SK-N-SH treated with all-trans-retinoic acid at 6 μM for 48 hours (cell line): Measurements from ENCODE around the gene GET4.

ENCODE experiments used
- ATAC-seq: fragments of 200-7000 bp; cut with Tn5 transposase; 3 replicates; pipeline ENCODE4 v1.9.1; 2020; ENCODE audit warnings: mild to moderate bottlenecking, moderate library complexity
- ARNTL ChIP-seq: fragments of 450-650 bp; formaldehyde crosslinking; IDR thresholded peaks from 2 replicates; pipeline ENCODE4 v1.5.0; 2020; ENCODE audit warnings: low read depth, mild to moderate bottlenecking, moderate library complexity, borderline replicate concordance
- BACH2 ChIP-seq: fragments of 250-450 bp; sonication (Bioruptor Pico); IDR thresholded peaks from 2 replicates; pipeline ENCODE4 v1.9.0; 2021; ENCODE audit warnings: mild to moderate bottlenecking, borderline replicate concordance
- CREB5 ChIP-seq: fragments of 250-450 bp; sonication (Bioruptor Pico); IDR thresholded peaks from 2 replicates; pipeline ENCODE4 v1.5.1; 2020; ENCODE audit warnings: low read depth, mild to moderate bottlenecking, moderate library complexity
- CSDC2 ChIP-seq: fragments of 250-450 bp; sonication (Bioruptor Pico); IDR thresholded peaks from 2 replicates; pipeline ENCODE4 v1.5.0; 2020; ENCODE audit warnings: mild to moderate bottlenecking, moderate library complexity
- CSRNP3 ChIP-seq: fragments of 250-450 bp; sonication (Bioruptor Pico); IDR thresholded peaks from 2 replicates; pipeline ENCODE4 v1.5.1; 2021; ENCODE audit warnings: mild to moderate bottlenecking, moderate library complexity
- ESRRG ChIP-seq: fragments of 250-450 bp; sonication (Bioruptor Pico); IDR thresholded peaks from 2 replicates; pipeline ENCODE4 v1.6.1; 2021; ENCODE audit warnings: mild to moderate bottlenecking
- GLIS3 ChIP-seq: fragments of 250-450 bp; sonication (Bioruptor Pico); IDR thresholded peaks from 2 replicates; pipeline ENCODE4 v1.5.0; 2020; ENCODE audit warnings: mild to moderate bottlenecking, moderate library complexity
- ISL1 ChIP-seq: fragments of 250-450 bp; sonication (Bioruptor Pico); IDR thresholded peaks from 2 replicates; pipeline ENCODE4 v2.1.2; 2022; ENCODE audit warnings: mild to moderate bottlenecking, moderate library complexity
- OSR1 ChIP-seq: fragments of 250-450 bp; sonication (Bioruptor Pico); IDR thresholded peaks from 2 replicates; pipeline ENCODE4 v1.8.0; 2022; ENCODE audit warnings: moderate library complexity, mild to moderate bottlenecking, inconsistent platforms
- PATZ1 ChIP-seq: fragments of 250-450 bp; sonication (Bioruptor Pico); IDR thresholded peaks from 2 replicates; pipeline ENCODE4 v1.8.0; 2020; ENCODE audit warnings: mild to moderate bottlenecking, moderate library complexity, borderline replicate concordance
- POU6F1 ChIP-seq: fragments of 250-450 bp; sonication (Bioruptor Pico); IDR thresholded peaks from 2 replicates; pipeline ENCODE4 v1.8.0; 2021; ENCODE audit warnings: low read depth, mild to moderate bottlenecking, moderate library complexity, borderline replicate concordance
- RARB ChIP-seq: fragments of 250-450 bp; sonication (Bioruptor Pico); IDR thresholded peaks from 2 replicates; pipeline ENCODE4 v1.8.0; 2021; ENCODE audit warnings: mild to moderate bottlenecking, moderate library complexity
- SNAI2 ChIP-seq: fragments of 250-450 bp; sonication (Bioruptor Pico); IDR thresholded peaks from 2 replicates; pipeline ENCODE4 v1.5.0; 2020; ENCODE audit warnings: mild to moderate bottlenecking, moderate library complexity
- TCF4 ChIP-seq: fragments of 250-450 bp; sonication (Bioruptor Pico); IDR thresholded peaks from 2 replicates; pipeline ENCODE4 v1.8.0; 2021; ENCODE audit warnings: mild to moderate bottlenecking, moderate library complexity, borderline replicate concordance
- ZC3H10 ChIP-seq: fragments of 250-450 bp; sonication (Bioruptor Pico); IDR thresholded peaks from 2 replicates; pipeline ENCODE4 v1.5.1; 2021; ENCODE audit warnings: mild to moderate bottlenecking, moderate library complexity
- ZFP3 ChIP-seq: fragments of 250-450 bp; sonication (Bioruptor Pico); IDR thresholded peaks from 2 replicates; pipeline ENCODE4 v1.5.0; 2020; ENCODE audit warnings: mild to moderate bottlenecking, moderate library complexity
- ZFP30 ChIP-seq: fragments of 450-650 bp; formaldehyde crosslinking; IDR thresholded peaks from 2 replicates; pipeline ENCODE4 v1.5.0; 2022; ENCODE audit warnings: mild to moderate bottlenecking, moderate library complexity
- ZNF565 ChIP-seq: fragments of 450-650 bp; formaldehyde crosslinking; conservative IDR thresholded peaks from 2 replicates; pipeline ENCODE4 v1.5.0; 2020; ENCODE audit warnings: low read depth, mild to moderate bottlenecking, moderate library complexity
- ZNF70 ChIP-seq: fragments of 450-650 bp; formaldehyde crosslinking; IDR thresholded peaks from 2 replicates; pipeline ENCODE4 v1.5.0; 2020; ENCODE audit warnings: mild to moderate bottlenecking, moderate library complexity
- ZNF8 ChIP-seq: fragments of 450-650 bp; formaldehyde crosslinking; IDR thresholded peaks from 2 replicates; pipeline ENCODE4 v1.5.0; 2020; ENCODE audit warnings: mild to moderate bottlenecking, moderate library complexity

Gene GET4

GRCh38 chr7:885261-885892, 9.0 kb downstream of the GET4 start:
- TF ChIP-seq CSDC2 (CRISPR knock-in tag) (no peak), ZNF565 (no peak), ZFP30 (CRISPR knock-in tag) (no peak), CREB5 (CRISPR knock-in tag) (no peak), TCF4 (no peak), ESRRG (no peak), CSRNP3 (no peak), OSR1 (CRISPR knock-in tag) (no peak), ARNTL (CRISPR knock-in tag) (no peak), BACH2 (CRISPR knock-in tag) (no peak), ZNF8 (CRISPR knock-in tag) (no peak), ISL1 (CRISPR knock-in tag) (no peak), SNAI2 (no peak)
- ATAC-seq = no peak

GRCh38 chr7:885893-886625, 9.7 kb downstream of the GET4 start:
- no peak for ATAC-seq
- TF ChIP-seq ZC3H10 = no peak
- TF ChIP-seq CSRNP3 = no peak
- TF ChIP-seq CSDC2 (CRISPR knock-in tag) = no peak
- TF ChIP-seq PATZ1 (CRISPR knock-in tag) = no peak

GRCh38 chr7:886626-887487, 10.5 kb downstream of the GET4 start:
- TF ChIP-seq ZNF70 (no peak), ISL1 (CRISPR knock-in tag) (no peak), ZFP30 (CRISPR knock-in tag) (no peak), CSDC2 (CRISPR knock-in tag) (no peak), ZC3H10 (no peak), ARNTL (CRISPR knock-in tag) (no peak), ZNF8 (CRISPR knock-in tag) (no peak), TCF4 (no peak), OSR1 (CRISPR knock-in tag) (no peak), POU6F1 (no peak), ZFP3 (CRISPR knock-in tag) (no peak), ZNF565 (no peak), BACH2 (CRISPR knock-in tag) (no peak), RARB (no peak), GLIS3 (CRISPR knock-in tag) (no peak), ESRRG (no peak), CSRNP3 (no peak), PATZ1 (CRISPR knock-in tag) (no peak), CREB5 (CRISPR knock-in tag) (no peak)
- TF ChIP-seq, all 23 proteins: peak for 0
- no peak for ATAC-seq
